GM23338 (cell line): ENCODE measurements around the gene RICTOR.

Source experiments
- CREB1 ChIP-seq: fragments of 250-450 bp; sonication (Bioruptor Pico); IDR thresholded peaks from 2 replicates; pipeline ENCODE4 v1.5.0; 2020; ENCODE audit warnings: low read depth, mild to moderate bottlenecking, moderate library complexity
- EZH2 ChIP-seq: fragments of 200-600 bp; sonication (generic); IDR thresholded peaks from one replicate; pipeline ENCODE4 v1.8.0; 2017; ENCODE audit warnings: antibody characterized with exemption, mild to moderate bottlenecking, low read depth; ENCODE audit not compliant: unreplicated experiment
- EZH2phosphoT487 ChIP-seq: fragments of 200-600 bp; sonication (generic); IDR thresholded peaks from one replicate; pipeline ENCODE4 v1.8.1; 2018; ENCODE audit warnings: antibody characterized with exemption; ENCODE audit not compliant: unreplicated experiment
- JUNB ChIP-seq: IDR thresholded peaks from one replicate; pipeline ENCODE4 v1.6.1; 2016; ENCODE audit warnings: antibody characterized with exemption; ENCODE audit not compliant: unreplicated experiment
- NANOG ChIP-seq: IDR thresholded peaks from 2 replicates; pipeline ENCODE4 v1.6.1; 2016; ENCODE audit warnings: antibody characterized with exemption, borderline replicate concordance
- POLR2AphosphoS5 ChIP-seq: IDR thresholded peaks from 2 replicates; pipeline ENCODE4 v1.6.1; 2016; ENCODE audit warnings: antibody characterized with exemption, low read depth
- STAT1 ChIP-seq: IDR thresholded peaks from one replicate; pipeline ENCODE4 v1.6.1; 2016; ENCODE audit warnings: antibody characterized with exemption; ENCODE audit not compliant: unreplicated experiment
- TF ChIP-seq, protein P1 (sequence below): IDR thresholded peaks from one replicate; pipeline ENCODE4 v1.6.1; 2018; ENCODE audit warnings: antibody characterized with exemption; ENCODE audit not compliant: unreplicated experiment
- TF ChIP-seq, protein P2 (sequence below), 2 experiments: fragments of 200-600 bp in 1 of 2; sonication (generic) in 1 of 2; conservative IDR thresholded peaks; 2 replicates each; pipeline versions ENCODE4 v1.5.1 to v1.6.1; 2016 to 2017; ENCODE audit warnings: antibody characterized with exemption in 2 of 2, low read depth in 2 of 2, mild to moderate bottlenecking in 2 of 2, moderate library complexity in 1 of 2
- TF ChIP-seq, protein P3 (sequence below): IDR thresholded peaks from 2 replicates; pipeline ENCODE4 v1.6.1; 2016; ENCODE audit warnings: antibody characterized with exemption
- TF ChIP-seq, protein P4 (sequence below): fragments of 250-450 bp; sonication (Bioruptor Pico); IDR thresholded peaks from 2 replicates; pipeline ENCODE4 v1.5.0; 2020; ENCODE audit warnings: mild to moderate bottlenecking, moderate library complexity

DNA sequence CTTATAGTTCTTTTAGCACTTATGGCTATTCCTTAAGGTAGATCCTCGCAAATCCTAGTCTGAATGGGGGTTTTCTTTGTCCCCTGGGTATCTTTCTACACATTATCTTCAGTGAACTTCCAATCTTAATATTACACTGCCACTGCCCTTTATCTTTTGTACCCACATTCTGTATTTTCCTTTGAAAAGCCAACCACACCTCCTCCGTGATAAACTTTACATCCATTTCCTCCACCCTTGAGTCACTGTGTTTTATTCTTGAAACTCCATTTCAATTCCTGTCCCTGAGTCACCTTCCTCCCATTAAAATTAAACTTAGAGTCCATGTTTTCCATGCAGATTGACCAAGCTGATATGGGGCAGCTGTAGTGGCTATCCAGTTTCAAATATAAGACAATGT, 43.2 kb upstream of the RICTOR start:
- TF ChIP-seq, protein P1, sequence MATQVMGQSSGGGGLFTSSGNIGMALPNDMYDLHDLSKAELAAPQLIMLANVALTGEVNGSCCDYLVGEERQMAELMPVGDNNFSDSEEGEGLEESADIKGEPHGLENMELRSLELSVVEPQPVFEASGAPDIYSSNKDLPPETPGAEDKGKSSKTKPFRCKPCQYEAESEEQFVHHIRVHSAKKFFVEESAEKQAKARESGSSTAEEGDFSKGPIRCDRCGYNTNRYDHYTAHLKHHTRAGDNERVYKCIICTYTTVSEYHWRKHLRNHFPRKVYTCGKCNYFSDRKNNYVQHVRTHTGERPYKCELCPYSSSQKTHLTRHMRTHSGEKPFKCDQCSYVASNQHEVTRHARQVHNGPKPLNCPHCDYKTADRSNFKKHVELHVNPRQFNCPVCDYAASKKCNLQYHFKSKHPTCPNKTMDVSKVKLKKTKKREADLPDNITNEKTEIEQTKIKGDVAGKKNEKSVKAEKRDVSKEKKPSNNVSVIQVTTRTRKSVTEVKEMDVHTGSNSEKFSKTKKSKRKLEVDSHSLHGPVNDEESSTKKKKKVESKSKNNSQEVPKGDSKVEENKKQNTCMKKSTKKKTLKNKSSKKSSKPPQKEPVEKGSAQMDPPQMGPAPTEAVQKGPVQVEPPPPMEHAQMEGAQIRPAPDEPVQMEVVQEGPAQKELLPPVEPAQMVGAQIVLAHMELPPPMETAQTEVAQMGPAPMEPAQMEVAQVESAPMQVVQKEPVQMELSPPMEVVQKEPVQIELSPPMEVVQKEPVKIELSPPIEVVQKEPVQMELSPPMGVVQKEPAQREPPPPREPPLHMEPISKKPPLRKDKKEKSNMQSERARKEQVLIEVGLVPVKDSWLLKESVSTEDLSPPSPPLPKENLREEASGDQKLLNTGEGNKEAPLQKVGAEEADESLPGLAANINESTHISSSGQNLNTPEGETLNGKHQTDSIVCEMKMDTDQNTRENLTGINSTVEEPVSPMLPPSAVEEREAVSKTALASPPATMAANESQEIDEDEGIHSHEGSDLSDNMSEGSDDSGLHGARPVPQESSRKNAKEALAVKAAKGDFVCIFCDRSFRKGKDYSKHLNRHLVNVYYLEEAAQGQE, result no peak
- TF ChIP-seq JUNB (no peak), EZH2 (no peak), EZH2phosphoT487 (no peak), POLR2AphosphoS5 (no peak), CREB1 (CRISPR knock-in tag) (no peak), NANOG (no peak), STAT1 (no peak)
- TF ChIP-seq, protein P2, sequence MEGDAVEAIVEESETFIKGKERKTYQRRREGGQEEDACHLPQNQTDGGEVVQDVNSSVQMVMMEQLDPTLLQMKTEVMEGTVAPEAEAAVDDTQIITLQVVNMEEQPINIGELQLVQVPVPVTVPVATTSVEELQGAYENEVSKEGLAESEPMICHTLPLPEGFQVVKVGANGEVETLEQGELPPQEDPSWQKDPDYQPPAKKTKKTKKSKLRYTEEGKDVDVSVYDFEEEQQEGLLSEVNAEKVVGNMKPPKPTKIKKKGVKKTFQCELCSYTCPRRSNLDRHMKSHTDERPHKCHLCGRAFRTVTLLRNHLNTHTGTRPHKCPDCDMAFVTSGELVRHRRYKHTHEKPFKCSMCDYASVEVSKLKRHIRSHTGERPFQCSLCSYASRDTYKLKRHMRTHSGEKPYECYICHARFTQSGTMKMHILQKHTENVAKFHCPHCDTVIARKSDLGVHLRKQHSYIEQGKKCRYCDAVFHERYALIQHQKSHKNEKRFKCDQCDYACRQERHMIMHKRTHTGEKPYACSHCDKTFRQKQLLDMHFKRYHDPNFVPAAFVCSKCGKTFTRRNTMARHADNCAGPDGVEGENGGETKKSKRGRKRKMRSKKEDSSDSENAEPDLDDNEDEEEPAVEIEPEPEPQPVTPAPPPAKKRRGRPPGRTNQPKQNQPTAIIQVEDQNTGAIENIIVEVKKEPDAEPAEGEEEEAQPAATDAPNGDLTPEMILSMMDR (conservative IDR thresholded peaks at IDR 0.05; ENCODE audit: low read depth in 2 of 2), result no peak
- TF ChIP-seq, protein P3, sequence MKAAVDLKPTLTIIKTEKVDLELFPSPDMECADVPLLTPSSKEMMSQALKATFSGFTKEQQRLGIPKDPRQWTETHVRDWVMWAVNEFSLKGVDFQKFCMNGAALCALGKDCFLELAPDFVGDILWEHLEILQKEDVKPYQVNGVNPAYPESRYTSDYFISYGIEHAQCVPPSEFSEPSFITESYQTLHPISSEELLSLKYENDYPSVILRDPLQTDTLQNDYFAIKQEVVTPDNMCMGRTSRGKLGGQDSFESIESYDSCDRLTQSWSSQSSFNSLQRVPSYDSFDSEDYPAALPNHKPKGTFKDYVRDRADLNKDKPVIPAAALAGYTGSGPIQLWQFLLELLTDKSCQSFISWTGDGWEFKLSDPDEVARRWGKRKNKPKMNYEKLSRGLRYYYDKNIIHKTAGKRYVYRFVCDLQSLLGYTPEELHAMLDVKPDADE, result no peak
- TF ChIP-seq, protein P4, sequence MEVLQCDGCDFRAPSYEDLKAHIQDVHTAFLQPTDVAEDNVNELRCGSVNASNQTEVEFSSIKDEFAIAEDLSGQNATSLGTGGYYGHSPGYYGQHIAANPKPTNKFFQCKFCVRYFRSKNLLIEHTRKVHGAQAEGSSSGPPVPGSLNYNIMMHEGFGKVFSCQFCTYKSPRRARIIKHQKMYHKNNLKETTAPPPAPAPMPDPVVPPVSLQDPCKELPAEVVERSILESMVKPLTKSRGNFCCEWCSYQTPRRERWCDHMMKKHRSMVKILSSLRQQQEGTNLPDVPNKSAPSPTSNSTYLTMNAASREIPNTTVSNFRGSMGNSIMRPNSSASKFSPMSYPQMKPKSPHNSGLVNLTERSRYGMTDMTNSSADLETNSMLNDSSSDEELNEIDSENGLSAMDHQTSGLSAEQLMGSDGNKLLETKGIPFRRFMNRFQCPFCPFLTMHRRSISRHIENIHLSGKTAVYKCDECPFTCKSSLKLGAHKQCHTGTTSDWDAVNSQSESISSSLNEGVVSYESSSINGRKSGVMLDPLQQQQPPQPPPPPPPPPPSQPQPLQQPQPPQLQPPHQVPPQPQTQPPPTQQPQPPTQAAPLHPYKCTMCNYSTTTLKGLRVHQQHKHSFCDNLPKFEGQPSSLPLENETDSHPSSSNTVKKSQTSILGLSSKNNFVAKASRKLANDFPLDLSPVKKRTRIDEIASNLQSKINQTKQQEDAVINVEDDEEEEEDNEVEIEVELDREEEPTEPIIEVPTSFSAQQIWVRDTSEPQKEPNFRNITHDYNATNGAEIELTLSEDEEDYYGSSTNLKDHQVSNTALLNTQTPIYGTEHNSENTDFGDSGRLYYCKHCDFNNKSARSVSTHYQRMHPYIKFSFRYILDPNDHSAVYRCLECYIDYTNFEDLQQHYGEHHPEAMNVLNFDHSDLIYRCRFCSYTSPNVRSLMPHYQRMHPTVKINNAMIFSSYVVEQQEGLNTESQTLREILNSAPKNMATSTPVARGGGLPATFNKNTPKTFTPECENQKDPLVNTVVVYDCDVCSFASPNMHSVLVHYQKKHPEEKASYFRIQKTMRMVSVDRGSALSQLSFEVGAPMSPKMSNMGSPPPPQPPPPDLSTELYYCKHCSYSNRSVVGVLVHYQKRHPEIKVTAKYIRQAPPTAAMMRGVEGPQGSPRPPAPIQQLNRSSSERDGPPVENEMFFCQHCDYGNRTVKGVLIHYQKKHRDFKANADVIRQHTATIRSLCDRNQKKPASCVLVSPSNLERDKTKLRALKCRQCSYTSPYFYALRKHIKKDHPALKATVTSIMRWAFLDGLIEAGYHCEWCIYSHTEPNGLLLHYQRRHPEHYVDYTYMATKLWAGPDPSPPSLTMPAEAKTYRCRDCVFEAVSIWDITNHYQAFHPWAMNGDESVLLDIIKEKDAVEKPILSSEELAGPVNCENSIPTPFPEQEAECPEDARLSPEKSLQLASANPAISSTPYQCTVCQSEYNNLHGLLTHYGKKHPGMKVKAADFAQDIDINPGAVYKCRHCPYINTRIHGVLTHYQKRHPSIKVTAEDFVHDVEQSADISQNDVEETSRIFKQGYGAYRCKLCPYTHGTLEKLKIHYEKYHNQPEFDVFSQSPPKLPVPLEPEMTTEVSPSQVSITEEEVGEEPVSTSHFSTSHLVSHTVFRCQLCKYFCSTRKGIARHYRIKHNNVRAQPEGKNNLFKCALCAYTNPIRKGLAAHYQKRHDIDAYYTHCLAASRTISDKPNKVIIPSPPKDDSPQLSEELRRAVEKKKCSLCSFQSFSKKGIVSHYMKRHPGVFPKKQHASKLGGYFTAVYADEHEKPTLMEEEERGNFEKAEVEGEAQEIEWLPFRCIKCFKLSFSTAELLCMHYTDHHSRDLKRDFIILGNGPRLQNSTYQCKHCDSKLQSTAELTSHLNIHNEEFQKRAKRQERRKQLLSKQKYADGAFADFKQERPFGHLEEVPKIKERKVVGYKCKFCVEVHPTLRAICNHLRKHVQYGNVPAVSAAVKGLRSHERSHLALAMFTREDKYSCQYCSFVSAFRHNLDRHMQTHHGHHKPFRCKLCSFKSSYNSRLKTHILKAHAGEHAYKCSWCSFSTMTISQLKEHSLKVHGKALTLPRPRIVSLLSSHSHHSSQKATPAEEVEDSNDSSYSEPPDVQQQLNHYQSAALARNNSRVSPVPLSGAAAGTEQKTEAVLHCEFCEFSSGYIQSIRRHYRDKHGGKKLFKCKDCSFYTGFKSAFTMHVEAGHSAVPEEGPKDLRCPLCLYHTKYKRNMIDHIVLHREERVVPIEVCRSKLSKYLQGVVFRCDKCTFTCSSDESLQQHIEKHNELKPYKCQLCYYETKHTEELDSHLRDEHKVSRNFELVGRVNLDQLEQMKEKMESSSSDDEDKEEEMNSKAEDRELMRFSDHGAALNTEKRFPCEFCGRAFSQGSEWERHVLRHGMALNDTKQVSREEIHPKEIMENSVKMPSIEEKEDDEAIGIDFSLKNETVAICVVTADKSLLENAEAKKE (CRISPR knock-in tag), result no peak
